Effector memory CD4-positive, alpha-beta T cell (primary cell): ENCODE data around the gene CDK16.

Source experiments
- DNase-seq, 3 donors: peaks; one replicate each; pipeline ENCODE4 v3.0.0-alpha.2; 2020
- H3K27ac ChIP-seq: 2 replicates; pipeline ENCODE4 v1.7.0; 2013; ENCODE audit warnings: mild to moderate bottlenecking, low read length, moderate library complexity; ENCODE audit not compliant: insufficient read depth, poor library complexity, severe bottlenecking
- H3K27me3 ChIP-seq: replicated peaks from 2 replicates; pipeline ENCODE4 v1.7.0; 2013; ENCODE audit warnings: mild to moderate bottlenecking, low read length; ENCODE audit not compliant: insufficient read depth, control insufficient read depth, poor library complexity, severe bottlenecking
- H3K36me3 ChIP-seq: 2 replicates; pipeline ENCODE4 v1.7.0; 2013; ENCODE audit warnings: mild to moderate bottlenecking, low read length, moderate library complexity; ENCODE audit not compliant: control insufficient read depth, insufficient read depth
- H3K4me1 ChIP-seq: 2 replicates; pipeline ENCODE4 v1.7.0; 2013; ENCODE audit warnings: low read length, mild to moderate bottlenecking; ENCODE audit not compliant: control insufficient read depth, insufficient read depth, poor library complexity, severe bottlenecking
- H3K4me3 ChIP-seq: 2 replicates; pipeline ENCODE4 v1.7.0; 2013; ENCODE audit warnings: low read length, low read depth, mild to moderate bottlenecking; ENCODE audit not compliant: insufficient read depth, poor library complexity, severe bottlenecking
- H3K9me3 ChIP-seq: 2 replicates; pipeline ENCODE4 v1.7.0; 2013; ENCODE audit warnings: mild to moderate bottlenecking, low read length, moderate library complexity; ENCODE audit not compliant: control insufficient read depth

Gene CDK16

GRCh38 chrX:47217121-47217851 lies 1.2 kb upstream of the CDK16 start:
- Histone ChIP-seq H3K36me3 (peaks cover 26% of the 10 kb centered on the region), H3K27me3 (no peaks in the 10 kb centered on the region), H3K4me1 (peaks cover 27% of the 10 kb centered on the region), H3K9me3 (no peaks in the 10 kb centered on the region), H3K4me3 (no peak overlapping the region), H3K27ac (peak overlapping the region; percentile 88)
- DNase-seq, result no peak

GRCh38 chrX:47217852-47218279 lies 615 bp upstream of the CDK16 start:
- Histone ChIP-seq H3K27me3 (no peaks in the 10 kb centered on the region), H3K9me3 (no peaks in the 10 kb centered on the region), H3K4me3 (peak overlapping the region; percentile 84), H3K27ac (peak overlapping the region; percentile 98), H3K4me1 (peaks cover 27% of the 10 kb centered on the region), H3K36me3 (peaks cover 22% of the 10 kb centered on the region)
- DNase-seq, result peak; percentile 92 to 99 (median 92)

GRCh38 chrX:47218920-47219815 lies 687 bp downstream of the CDK16 start:
- Histone ChIP-seq H3K4me1 (peaks cover 27% of the 10 kb centered on the region), H3K9me3 (no peaks in the 10 kb centered on the region), H3K27ac (peak overlapping the region; percentile 98)

GRCh38 chrX:47221756-47222155 lies 3.3 kb downstream of the CDK16 start:
- no peak for DNase-seq
- H3K27ac ChIP-seq, result no peak overlapping the region
- H3K36me3 ChIP-seq, result peaks cover 40% of the 10 kb centered on the region
- no peaks in the 10 kb centered on the region for H3K27me3 ChIP-seq
- H3K4me1 ChIP-seq, result peaks cover 26% of the 10 kb centered on the region
- no peaks in the 10 kb centered on the region for H3K9me3 ChIP-seq
- H3K4me3 ChIP-seq, result no peak overlapping the region

More at GRCh38 chrX:47218920-47219815, 687 bp downstream of the CDK16 start:
- H3K36me3 ChIP-seq, result peaks cover 24% of the 10 kb centered on the region
- H3K4me3 ChIP-seq, result peak overlapping the region; percentile 84
- no peaks in the 10 kb centered on the region for H3K27me3 ChIP-seq
- DNase-seq, result peak; percentile 9 to 41 (median 40)

- DNase-seq, result no peak
- Histone ChIP-seq H3K4me1 (peaks cover 19% of the 10 kb centered on the region), H3K27me3 (no peaks in the 10 kb centered on the region), H3K9me3 (no peaks in the 10 kb centered on the region), H3K36me3 (peaks cover 44% of the 10 kb centered on the region), H3K27ac (no peak overlapping the region), H3K4me3 (no peak overlapping the region)
These were observed 4.4 kb downstream of the CDK16 start for GRCh38 chrX:47222751-47223350.

- no peak for DNase-seq
- no peaks in the 10 kb centered on the region for H3K27me3 ChIP-seq
- peaks cover 19% of the 10 kb centered on the region for H3K4me1 ChIP-seq
- H3K9me3 ChIP-seq, result no peaks in the 10 kb centered on the region
- H3K36me3 ChIP-seq, result peaks cover 50% of the 10 kb centered on the region
- no peak overlapping the region for H3K27ac ChIP-seq
- no peak overlapping the region for H3K4me3 ChIP-seq
These were observed 5.2 kb downstream of the CDK16 start for GRCh38 chrX:47223476-47224250.

- H3K27me3 ChIP-seq, result no peaks in the 10 kb centered on the region
- H3K27ac ChIP-seq, result no peak overlapping the region
- no peaks in the 10 kb centered on the region for H3K9me3 ChIP-seq
- peaks cover 53% of the 10 kb centered on the region for H3K36me3 ChIP-seq
- DNase-seq, result no peak
- H3K4me3 ChIP-seq, result no peak overlapping the region
- H3K4me1 ChIP-seq, result peaks cover 18% of the 10 kb centered on the region
These were observed 5.9 kb downstream of the CDK16 start for GRCh38 chrX:47224266-47224895.

- Histone ChIP-seq H3K9me3 (no peaks in the 10 kb centered on the region), H3K36me3 (peaks cover 53% of the 10 kb centered on the region), H3K27me3 (no peaks in the 10 kb centered on the region), H3K4me1 (peaks cover 12% of the 10 kb centered on the region), H3K4me3 (no peak overlapping the region), H3K27ac (no peak overlapping the region)
- no peak for DNase-seq
These were observed 6.4 kb downstream of the CDK16 start for GRCh38 chrX:47224896-47225290.

GRCh38 chrX:47226071-47226470 lies 7.6 kb downstream of the CDK16 start:
- no peaks in the 10 kb centered on the region for H3K9me3 ChIP-seq
- H3K27ac ChIP-seq, result no peak overlapping the region
- no peak overlapping the region for H3K4me3 ChIP-seq
- peaks cover under 1% of the 10 kb centered on the region for H3K4me1 ChIP-seq
- H3K36me3 ChIP-seq, result peaks cover 53% of the 10 kb centered on the region
- DNase-seq, result no peak
- H3K27me3 ChIP-seq, result no peaks in the 10 kb centered on the region
